ENCODE results near the gene ZNF423. TPM values are rescaled to one million over a fixed set of nuclear protein-coding genes. Genes with fewer than 3 reads are reported as not detected.

The ZNF423 gene
- total and polyA plus RNA-seq, 7 donors = 2.3 to 30.7 (median 14.4) TPM

- DNase-seq (peak in 1 of 2 donors; percentile 37), ATAC-seq (peak in 2 of 4 donors; percentile 15 to 30)
- no peaks in the 10 kb centered on the region for H3K36me3 ChIP-seq (ENCODE audit: insufficient read depth in 1 of 2, low read depth in 1 of 2)
- intact Hi-C loops (cut with DNase I) = no loop called here
- H3K27me3 ChIP-seq (ENCODE audit: insufficient read depth in 3 of 3, low read length in 2 of 3) = no peaks in the 10 kb centered on the region
- TF ChIP-seq, protein P1, sequence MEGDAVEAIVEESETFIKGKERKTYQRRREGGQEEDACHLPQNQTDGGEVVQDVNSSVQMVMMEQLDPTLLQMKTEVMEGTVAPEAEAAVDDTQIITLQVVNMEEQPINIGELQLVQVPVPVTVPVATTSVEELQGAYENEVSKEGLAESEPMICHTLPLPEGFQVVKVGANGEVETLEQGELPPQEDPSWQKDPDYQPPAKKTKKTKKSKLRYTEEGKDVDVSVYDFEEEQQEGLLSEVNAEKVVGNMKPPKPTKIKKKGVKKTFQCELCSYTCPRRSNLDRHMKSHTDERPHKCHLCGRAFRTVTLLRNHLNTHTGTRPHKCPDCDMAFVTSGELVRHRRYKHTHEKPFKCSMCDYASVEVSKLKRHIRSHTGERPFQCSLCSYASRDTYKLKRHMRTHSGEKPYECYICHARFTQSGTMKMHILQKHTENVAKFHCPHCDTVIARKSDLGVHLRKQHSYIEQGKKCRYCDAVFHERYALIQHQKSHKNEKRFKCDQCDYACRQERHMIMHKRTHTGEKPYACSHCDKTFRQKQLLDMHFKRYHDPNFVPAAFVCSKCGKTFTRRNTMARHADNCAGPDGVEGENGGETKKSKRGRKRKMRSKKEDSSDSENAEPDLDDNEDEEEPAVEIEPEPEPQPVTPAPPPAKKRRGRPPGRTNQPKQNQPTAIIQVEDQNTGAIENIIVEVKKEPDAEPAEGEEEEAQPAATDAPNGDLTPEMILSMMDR (IDR thresholded peaks at IDR 0.05) = no peak
- H3K27ac ChIP-seq = no peak overlapping the region
- WGBS, 3 donors = 60 to 72% (median 61%) methylated on average over 6 of the region's 6 CpGs
- H3K4me1 ChIP-seq = peaks cover 23% of the 10 kb centered on the region
- no peak overlapping the region for H3K4me3 ChIP-seq
- H3K9me3 ChIP-seq = peaks cover 12% of the 10 kb centered on the region
Observed at GRCh38 chr16:49643429-49644144, 212.3 kb downstream of the ZNF423 start.

- WGBS, 3 donors = 81 to 88% (median 85%) methylated on average over 3 of the region's 3 CpGs
- intact Hi-C loops (cut with DNase I) = no loop called here
- peaks cover 0 to 23% of the 10 kb centered on the region in 2 donors for H3K36me3 ChIP-seq (ENCODE audit: insufficient read depth in 1 of 2, low read depth in 1 of 2)
- no peaks in the 10 kb centered on the region for H3K9me3 ChIP-seq
- no peak for DNase-seq
- no peak for ATAC-seq
- H3K27me3 ChIP-seq (ENCODE audit: insufficient read depth in 3 of 3, low read length in 2 of 3) = no peaks in the 10 kb centered on the region
- H3K27ac ChIP-seq = no peak overlapping the region
- TF ChIP-seq, protein P1 (IDR thresholded peaks at IDR 0.05) = no peak
- no peak overlapping the region for H3K4me3 ChIP-seq
- peaks cover 23% of the 10 kb centered on the region for H3K4me1 ChIP-seq
Observed at GRCh38 chr16:49641250-49641649, 214.7 kb downstream of the ZNF423 start.

- Histone ChIP-seq H3K9me3 (no peaks in the 10 kb centered on the region), H3K27ac (peak overlapping the region; percentile 56), H3K36me3 (ENCODE audit: insufficient read depth in 1 of 2, low read depth in 1 of 2) (peaks cover 0 to 29% of the 10 kb centered on the region in 2 donors), H3K27me3 (ENCODE audit: insufficient read depth in 3 of 3, low read length in 2 of 3) (no peaks in the 10 kb centered on the region), H3K4me3 (no peak overlapping the region), H3K4me1 (peaks cover 23% of the 10 kb centered on the region)
- TF ChIP-seq, protein P1 (IDR thresholded peaks at IDR 0.05) = no peak
- ATAC-seq (peak in 2 of 4 donors; percentile 11 to 20), DNase-seq (peak in 1 of 2 donors; percentile 58)
- intact Hi-C loops (cut with DNase I) = no loop called here
- 45 to 60% (median 49%) methylated on average over 15 of the region's 15 CpGs for WGBS, 3 donors
Observed at GRCh38 chr16:49640581-49640980, 215.3 kb downstream of the ZNF423 start.

DNA sequence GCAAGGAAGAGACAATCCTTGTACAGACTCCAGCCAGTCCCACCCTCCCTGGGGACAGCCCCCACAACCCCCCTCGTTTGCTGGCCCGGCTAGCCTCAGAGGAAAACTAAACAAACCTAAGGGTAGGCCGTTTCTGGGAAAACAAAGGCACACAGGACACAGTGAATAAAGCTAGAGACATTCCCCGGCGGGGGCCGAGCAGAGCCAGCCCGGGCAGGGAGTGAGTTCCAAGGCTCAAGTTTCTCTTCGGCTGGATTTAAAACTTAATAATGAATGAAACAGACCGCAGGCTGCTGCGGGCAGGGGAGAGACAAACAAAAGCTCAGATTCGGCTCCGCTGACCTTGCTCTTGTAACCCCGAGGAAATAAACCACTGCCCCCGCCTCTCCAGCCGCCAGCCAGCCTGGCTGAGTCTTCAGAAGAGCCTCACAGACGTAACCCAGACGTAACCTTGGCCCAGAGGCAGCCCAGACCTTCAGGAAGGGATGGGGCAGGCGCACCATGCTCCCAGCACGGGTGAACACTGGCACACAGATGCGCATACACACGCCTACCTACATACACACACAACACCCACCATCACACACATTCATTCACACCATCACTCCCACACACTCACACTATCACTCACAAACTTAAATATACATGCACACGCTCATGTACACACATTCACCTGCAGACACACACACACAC is 216.0 kb downstream of the ZNF423 start:
- intact Hi-C loops (cut with DNase I) = no loop called here
- no peaks in the 10 kb centered on the region for H3K9me3 ChIP-seq
- TF ChIP-seq, protein P1 (IDR thresholded peaks at IDR 0.05) = no peak
- peak; percentile 65 to 72 (median 69) for ATAC-seq
- no peak overlapping the region for H3K4me3 ChIP-seq
- H3K36me3 ChIP-seq (ENCODE audit: insufficient read depth in 1 of 2, low read depth in 1 of 2) = peaks cover 0 to 36% of the 10 kb centered on the region in 2 donors
- 14 to 19% (median 15%) methylated on average over 22 of the region's 22 CpGs for WGBS, 3 donors
- no peaks in the 10 kb centered on the region for H3K27me3 ChIP-seq (ENCODE audit: insufficient read depth in 3 of 3, low read length in 2 of 3)
- peaks cover 23% of the 10 kb centered on the region for H3K4me1 ChIP-seq
- H3K27ac ChIP-seq = peak overlapping the region; percentile 56
- DNase-seq = peak; percentile 61 to 67

Data from psoas muscle (tissue), 8 donors.